ENCODE results near the gene HSPG2. TPM values are rescaled to one million over a fixed set of nuclear protein-coding genes. Genes with fewer than 3 reads are reported as not detected.

Gene HSPG2
- total and polyA plus RNA-seq, 12 donors = 38.7 to 558 (median 273) TPM

GRCh38 chr1:21857840-21858670, 79.1 kb downstream of the HSPG2 start:
- peak overlapping the region in 1 of 5 donors; percentile 27 for H3K27ac ChIP-seq
- no peaks in the 10 kb centered on the region for H3K27me3 ChIP-seq
- 65 to 80% (median 68%) methylated on average over 14 to 15 of the region's 15 CpGs for WGBS, 4 donors
- no peaks in the 10 kb centered on the region for H3K9me3 ChIP-seq (replicated peaks in 1 of 3)
- peaks cover 0 to 89% of the 10 kb centered on the region in 2 donors for H3K36me3 ChIP-seq (replicated peaks in 1 of 2)
- intact Hi-C loops (cut with DNase I) = no loop called here
- H3K4me1 ChIP-seq (replicated peaks in 1 of 2) = peaks cover 6 to 13% of the 10 kb centered on the region in 2 donors
- peak in 2 of 7 donors; percentile 17 to 21 for DNase-seq
- TF ChIP-seq CTCF (IDR thresholded peaks at IDR 0.05) = no peak
- TF ChIP-seq POLR2A (IDR thresholded peaks at IDR 0.05) = no peak
- H3K4me3 ChIP-seq = no peak overlapping the region

- Histone ChIP-seq H3K27ac (peak overlapping the region in 1 of 5 donors; percentile 27), H3K4me3 (no peak overlapping the region), H3K27me3 (no peaks in the 10 kb centered on the region), H3K9me3 (replicated peaks in 1 of 3) (no peaks in the 10 kb centered on the region), H3K4me1 (replicated peaks in 1 of 2) (peaks cover 6 to 11% of the 10 kb centered on the region in 2 donors), H3K36me3 (replicated peaks in 1 of 2) (peaks cover 0 to 96% of the 10 kb centered on the region in 2 donors)
- WGBS, 4 donors = 75 to 83% (median 81%) methylated on average over 8 to 14 of the region's 14 CpGs
- intact Hi-C loops (cut with DNase I) = no loop called here
- TF ChIP-seq CTCF (IDR thresholded peaks at IDR 0.05) (no peak), POLR2A (IDR thresholded peaks at IDR 0.05) (no peak)
- DNase-seq = peak in 1 of 7 donors; percentile 14
Measured at GRCh38 chr1:21857142-21857839, 79.8 kb downstream of the HSPG2 start.

GRCh38 chr1:21855257-21856096, 81.6 kb downstream of the HSPG2 start:
- no peak overlapping the region for H3K27ac ChIP-seq
- H3K4me1 ChIP-seq (replicated peaks in 1 of 2) = no peaks in the 10 kb centered on the region
- H3K4me3 ChIP-seq = no peak overlapping the region
- peak in 1 of 7 donors; percentile 18 for DNase-seq
- no peak for TF ChIP-seq POLR2A (IDR thresholded peaks at IDR 0.05)
- no peak for TF ChIP-seq CTCF (IDR thresholded peaks at IDR 0.05)
- intact Hi-C loops (cut with DNase I) = no loop called here
- H3K36me3 ChIP-seq (replicated peaks in 1 of 2) = peaks cover 0 to 96% of the 10 kb centered on the region in 2 donors
- 80 to 92% (median 87%) methylated on average over 3 to 35 of the region's 35 CpGs for WGBS, 4 donors
- H3K9me3 ChIP-seq (replicated peaks in 1 of 3) = no peaks in the 10 kb centered on the region
- H3K27me3 ChIP-seq = no peaks in the 10 kb centered on the region

GRCh38 chr1:21854751-21855131, 82.4 kb downstream of the HSPG2 start:
- no peaks in the 10 kb centered on the region for H3K4me1 ChIP-seq (replicated peaks in 1 of 2)
- H3K36me3 ChIP-seq (replicated peaks in 1 of 2) = peaks cover 0 to 95% of the 10 kb centered on the region in 2 donors
- H3K27me3 ChIP-seq = no peaks in the 10 kb centered on the region
- no peak for TF ChIP-seq CTCF (IDR thresholded peaks at IDR 0.05)
- TF ChIP-seq POLR2A (IDR thresholded peaks at IDR 0.05) = no peak
- H3K27ac ChIP-seq = no peak overlapping the region
- DNase-seq = peak in 1 of 7 donors; percentile 15
- intact Hi-C loops (cut with DNase I) = no loop called here
- no peak overlapping the region for H3K4me3 ChIP-seq
- no peaks in the 10 kb centered on the region for H3K9me3 ChIP-seq (replicated peaks in 1 of 3)
- 84 to 92% (median 90%) methylated on average over 7 to 13 of the region's 13 CpGs for WGBS, 4 donors
